ENCODE results near the gene MX1. TPM values are rescaled to one million over a fixed set of nuclear protein-coding genes. Genes with fewer than 3 reads are reported as not detected.

Gene MX1
- total RNA-seq, 2 experiments from 2014 or later, result 609 to 666 TPM

- ATAC-seq (ENCODE audit: low read depth) (peak; percentile 63), DNase-seq (peak; percentile 63)
- Mint-ChIP-seq H3K27me3 (no peaks in the 10 kb centered on the region), H3K9me3 (peaks cover 2% of the 10 kb centered on the region), H3K27ac (peak overlapping the region; percentile 72), H3K4me3 (no peak overlapping the region), H3K36me3 (peaks cover 55% of the 10 kb centered on the region), H3K4me1 (peaks cover 16% of the 10 kb centered on the region)
- POLR2A ChIA-PET, result interaction anchor here (1.4 to 1.5 kb wide), 2 partner anchors 8 to 177 kb away, joined by 4 to 11 read pairs; no protein-coding TSS in a partner anchor
Observed at GRCh38 chr21:41460578-41461527, 34.8 kb downstream of the MX1 start.

DNA sequence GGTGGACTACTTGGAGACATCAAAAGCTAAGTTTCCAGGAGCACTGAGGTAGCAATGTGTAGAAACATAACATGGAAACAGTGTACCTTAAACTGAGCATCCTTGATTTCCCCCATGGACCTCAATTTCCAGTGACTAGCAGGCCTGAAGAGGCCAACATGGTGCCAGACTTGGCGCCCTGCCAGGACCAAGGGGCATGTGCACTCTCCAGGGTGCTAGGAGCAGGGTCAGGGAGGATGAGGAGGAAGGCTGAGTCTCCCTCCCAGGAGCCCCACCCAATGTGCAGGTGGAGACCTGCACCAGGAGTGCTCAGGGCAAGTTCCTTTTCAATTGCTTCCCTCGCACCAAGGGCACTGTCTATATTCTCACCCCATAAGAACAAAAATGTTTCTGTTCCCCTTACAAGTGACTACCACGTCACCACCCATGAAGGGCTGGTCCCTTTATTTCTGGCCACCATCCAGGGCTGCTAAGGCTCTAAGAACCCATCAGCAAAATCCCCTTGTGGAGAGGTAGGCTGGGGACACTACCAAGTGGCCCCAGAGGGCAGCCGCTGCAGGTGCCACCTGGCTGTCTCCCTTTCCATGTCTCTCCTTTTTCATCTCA lies 39.2 kb downstream of the MX1 start:
- DNase-seq (no peak), ATAC-seq (ENCODE audit: low read depth) (no peak)
- POLR2A ChIA-PET, result no interaction called here
- peaks cover 15% of the 10 kb centered on the region for H3K27me3 Mint-ChIP-seq
- no peak overlapping the region for H3K27ac Mint-ChIP-seq
- H3K36me3 Mint-ChIP-seq, result peaks cover 25% of the 10 kb centered on the region
- H3K9me3 Mint-ChIP-seq, result peaks cover 2% of the 10 kb centered on the region
- no peak overlapping the region for H3K4me3 Mint-ChIP-seq
- H3K4me1 Mint-ChIP-seq, result peaks cover 21% of the 10 kb centered on the region

- POLR2A ChIA-PET, result no interaction called here
- DNase-seq (no peak), ATAC-seq (ENCODE audit: low read depth) (no peak)
- H3K27ac Mint-ChIP-seq, result no peak overlapping the region
- H3K9me3 Mint-ChIP-seq, result peaks cover 2% of the 10 kb centered on the region
- no peak overlapping the region for H3K4me3 Mint-ChIP-seq
- H3K4me1 Mint-ChIP-seq, result peaks cover 22% of the 10 kb centered on the region
- peaks cover 20% of the 10 kb centered on the region for H3K36me3 Mint-ChIP-seq
- peaks cover 15% of the 10 kb centered on the region for H3K27me3 Mint-ChIP-seq
Observed at GRCh38 chr21:41466024-41466820, 40.2 kb downstream of the MX1 start.

- Mint-ChIP-seq H3K27ac (peak overlapping the region; percentile 43), H3K4me1 (peaks cover 18% of the 10 kb centered on the region), H3K4me3 (peak overlapping the region; percentile 34), H3K27me3 (peaks cover 23% of the 10 kb centered on the region), H3K9me3 (no peaks in the 10 kb centered on the region), H3K36me3 (no peaks in the 10 kb centered on the region)
- ATAC-seq (ENCODE audit: low read depth) (peak; percentile 72), DNase-seq (no peak)
- POLR2A ChIA-PET, result interaction anchor here (0.5 to 1.4 kb wide), 2 partner anchors 44 to 187 kb away, joined by 3 to 5 read pairs; partner anchors contain the start of gene MX1
Observed at GRCh38 chr21:41470054-41470453, 44.0 kb downstream of the MX1 start.

GRCh38 chr21:41472753-41473548 lies 46.9 kb downstream of the MX1 start:
- H3K4me1 Mint-ChIP-seq, result peaks cover 28% of the 10 kb centered on the region
- peaks cover 32% of the 10 kb centered on the region for H3K27me3 Mint-ChIP-seq
- POLR2A ChIA-PET, result no interaction called here
- DNase-seq (no peak), ATAC-seq (ENCODE audit: low read depth) (no peak)
- no peak overlapping the region for H3K4me3 Mint-ChIP-seq
- no peak overlapping the region for H3K27ac Mint-ChIP-seq
- no peaks in the 10 kb centered on the region for H3K9me3 Mint-ChIP-seq
- no peaks in the 10 kb centered on the region for H3K36me3 Mint-ChIP-seq

DNA sequence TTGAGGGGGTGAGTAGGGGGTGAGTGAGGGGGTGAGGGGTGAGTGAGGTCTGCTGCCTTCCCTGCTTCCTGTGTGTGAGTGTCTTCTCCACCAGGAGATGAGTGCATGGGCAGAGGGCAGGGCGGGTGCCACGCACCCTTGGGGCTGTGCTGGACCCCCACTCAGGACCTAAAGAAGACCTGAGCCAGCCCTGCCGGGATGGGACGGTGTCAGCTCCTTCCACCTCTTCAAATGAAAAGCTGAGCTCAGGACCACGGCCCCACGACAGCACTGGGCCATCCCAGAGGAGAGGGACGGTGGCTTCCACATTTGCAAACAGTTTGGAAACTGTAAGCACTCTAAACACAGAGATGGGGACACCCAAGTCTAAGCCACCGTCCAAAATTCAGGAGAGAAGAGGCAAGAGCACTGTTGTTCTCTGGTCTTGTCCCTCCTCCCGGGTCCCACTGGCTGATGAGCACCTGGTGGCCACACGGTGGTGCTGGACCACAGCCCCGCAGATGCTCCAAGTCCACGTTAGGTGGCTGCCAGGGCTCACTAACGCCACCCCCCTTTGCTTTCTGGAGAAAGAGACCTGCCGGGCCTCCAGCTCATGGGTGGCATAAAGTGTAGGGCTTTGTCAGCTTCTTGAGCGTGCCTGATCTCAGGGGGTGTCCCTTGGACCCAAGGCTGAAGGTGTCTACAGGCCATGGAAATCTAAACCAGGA lies 49.8 kb downstream of the MX1 start:
- H3K9me3 Mint-ChIP-seq, result no peaks in the 10 kb centered on the region
- DNase-seq (no peak), ATAC-seq (ENCODE audit: low read depth) (no peak)
- no peak overlapping the region for H3K4me3 Mint-ChIP-seq
- peaks cover 20% of the 10 kb centered on the region for H3K4me1 Mint-ChIP-seq
- peaks cover 37% of the 10 kb centered on the region for H3K27me3 Mint-ChIP-seq
- H3K36me3 Mint-ChIP-seq, result no peaks in the 10 kb centered on the region
- no peak overlapping the region for H3K27ac Mint-ChIP-seq
- POLR2A ChIA-PET, result no interaction called here

DNA sequence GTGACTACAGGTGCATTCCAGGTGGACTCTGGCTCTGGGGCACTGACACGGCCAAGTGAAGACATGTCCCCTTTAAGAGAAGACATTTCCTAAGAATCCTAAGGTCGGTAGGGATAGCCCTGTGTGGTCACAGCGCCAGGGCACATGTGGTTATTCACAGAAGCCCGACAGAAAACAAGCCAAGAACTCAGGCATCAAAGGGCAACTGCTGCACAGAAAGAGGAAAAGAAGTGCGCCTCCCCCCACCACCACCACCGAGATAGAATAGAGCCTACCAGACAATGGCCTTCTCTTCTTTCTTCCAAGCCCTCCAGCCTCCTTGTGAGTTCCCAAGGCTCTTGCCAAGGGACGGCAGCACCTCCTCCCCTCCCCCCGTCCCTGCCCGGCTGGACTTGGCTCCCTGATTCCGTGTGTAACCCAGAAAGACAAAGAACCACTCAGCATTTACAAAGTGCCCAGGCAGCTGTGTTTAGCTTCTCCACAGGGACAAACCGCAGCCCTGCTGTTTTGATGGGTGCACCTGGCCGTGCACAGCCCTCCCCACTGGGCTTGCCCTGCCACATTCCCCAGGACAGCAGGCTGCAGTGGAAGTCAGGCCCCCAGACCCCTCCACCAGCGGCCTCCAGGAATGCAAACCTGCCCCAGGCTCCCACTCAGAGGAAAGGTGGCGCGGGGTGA lies 51.7 kb downstream of the MX1 start:
- no peak for DNase-seq
- H3K9me3 Mint-ChIP-seq, result no peaks in the 10 kb centered on the region
- H3K27me3 Mint-ChIP-seq, result peaks cover 41% of the 10 kb centered on the region
- H3K4me3 Mint-ChIP-seq, result peak overlapping the region; percentile 42
- peak overlapping the region; percentile 36 for H3K27ac Mint-ChIP-seq
- H3K36me3 Mint-ChIP-seq, result no peaks in the 10 kb centered on the region
- ATAC-seq (ENCODE audit: low read depth), result peak; percentile 52
- H3K4me1 Mint-ChIP-seq, result peaks cover 23% of the 10 kb centered on the region
- POLR2A ChIA-PET, result no interaction called here

GRCh38 chr21:41478319-41479177 lies 52.5 kb downstream of the MX1 start:
- Mint-ChIP-seq H3K27ac (peak overlapping the region; percentile 2), H3K27me3 (peaks cover 43% of the 10 kb centered on the region), H3K4me3 (peak overlapping the region; percentile 37), H3K36me3 (no peaks in the 10 kb centered on the region), H3K9me3 (no peaks in the 10 kb centered on the region), H3K4me1 (peaks cover 23% of the 10 kb centered on the region)
- peak; percentile 45 for ATAC-seq (ENCODE audit: low read depth)
- POLR2A ChIA-PET, result no interaction called here
- DNase-seq, result no peak

DNA sequence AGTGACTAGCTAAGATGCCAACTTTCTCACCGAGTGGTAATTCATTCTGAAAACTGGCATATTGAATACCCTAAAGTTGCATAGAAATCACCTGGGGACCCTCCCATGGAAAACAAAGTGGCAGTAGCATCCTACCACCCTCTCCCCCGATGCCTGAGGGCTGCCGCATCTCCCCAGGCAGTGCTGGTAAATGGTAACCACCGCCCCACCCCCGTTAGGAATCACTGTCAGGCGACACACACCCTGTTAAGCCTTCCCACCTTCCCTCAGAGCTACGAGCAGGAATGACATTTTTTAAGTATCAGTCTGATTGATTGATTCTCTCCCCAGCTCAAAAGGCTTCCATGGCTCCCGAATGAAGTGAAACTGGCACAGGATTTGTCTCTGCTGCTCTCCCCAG lies 53.6 kb downstream of the MX1 start:
- Mint-ChIP-seq H3K4me3 (no peak overlapping the region), H3K27ac (no peak overlapping the region), H3K27me3 (peaks cover 45% of the 10 kb centered on the region), H3K9me3 (no peaks in the 10 kb centered on the region), H3K4me1 (peaks cover 23% of the 10 kb centered on the region), H3K36me3 (no peaks in the 10 kb centered on the region)
- ATAC-seq (ENCODE audit: low read depth) (no peak), DNase-seq (no peak)
- POLR2A ChIA-PET, result no interaction called here

DNA sequence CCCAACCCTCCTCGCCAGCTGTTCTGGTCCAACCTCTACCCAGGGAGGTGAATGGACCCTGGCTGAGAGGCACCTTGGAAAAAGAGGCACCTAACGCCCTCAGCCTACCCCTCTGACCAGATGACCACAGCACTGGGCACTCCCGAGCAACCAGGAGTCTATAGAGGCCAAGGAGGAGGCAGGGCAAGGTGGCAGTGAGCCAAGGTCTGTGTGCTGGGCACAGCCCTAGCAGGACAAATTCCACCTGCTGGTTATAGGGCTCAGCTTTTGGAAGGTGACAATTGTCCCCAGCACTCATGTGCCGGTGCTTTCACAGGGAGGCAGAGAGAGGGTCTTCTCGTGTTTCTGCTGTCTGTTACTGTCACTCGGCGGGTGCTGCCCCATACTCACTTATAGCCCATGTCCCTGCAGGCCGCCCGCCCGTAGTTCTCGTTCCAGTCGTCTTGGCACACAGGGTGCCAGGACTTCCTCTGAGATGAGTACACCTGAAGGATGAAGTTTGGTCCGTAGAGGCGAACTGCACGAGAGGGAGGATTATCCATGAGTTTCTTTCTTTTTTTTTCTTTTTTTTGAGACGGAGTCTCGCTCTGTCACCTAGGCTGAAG lies 54.1 kb downstream of the MX1 start:
- Mint-ChIP-seq H3K36me3 (no peaks in the 10 kb centered on the region), H3K4me1 (peaks cover 23% of the 10 kb centered on the region), H3K27ac (no peak overlapping the region), H3K4me3 (no peak overlapping the region), H3K9me3 (no peaks in the 10 kb centered on the region), H3K27me3 (peaks cover 45% of the 10 kb centered on the region)
- no peak for ATAC-seq (ENCODE audit: low read depth)
- no peak for DNase-seq
- POLR2A ChIA-PET, result no interaction called here

DNA sequence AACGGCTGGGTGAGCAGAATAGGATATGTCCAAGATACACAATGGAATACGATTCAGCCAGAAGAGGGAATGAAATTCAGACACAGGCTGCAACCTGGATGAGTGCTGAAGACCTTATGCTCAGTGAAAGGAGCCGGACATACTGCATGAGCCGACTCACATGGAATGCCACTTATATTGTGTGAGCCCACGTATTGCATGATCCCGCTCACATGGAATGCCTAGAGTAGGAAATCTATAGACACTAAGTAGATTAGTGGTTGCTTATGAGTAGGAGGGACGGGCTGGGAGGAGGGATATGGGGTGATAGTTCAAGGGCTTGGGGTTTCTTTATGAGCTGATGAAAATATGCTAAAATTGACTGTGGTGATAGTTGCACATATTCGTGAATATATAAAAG lies 55.2 kb downstream of the MX1 start:
- DNase-seq (no peak), ATAC-seq (ENCODE audit: low read depth) (no peak)
- Mint-ChIP-seq H3K4me1 (peaks cover 23% of the 10 kb centered on the region), H3K9me3 (no peaks in the 10 kb centered on the region), H3K27me3 (peaks cover 45% of the 10 kb centered on the region), H3K4me3 (no peak overlapping the region), H3K36me3 (no peaks in the 10 kb centered on the region), H3K27ac (no peak overlapping the region)
- POLR2A ChIA-PET, result no interaction called here

All from activated naive CD8-positive, alpha-beta T cell treated with anti-CD3 and anti-CD28 coated beads, Interleukin-2, amount 10 ng/mL, durations not matched to agents 7 days and 5 days (primary cell).